Mucosa of descending colon (tissue), 3 donors: ENCODE measurements around the gene MCAT. TPM values are rescaled to one million over a fixed set of nuclear protein-coding genes. Genes with fewer than 3 reads are reported as not detected.

Experiments used
- ATAC-seq: fragments of 200-7000 bp; cut with Tn5 transposase; one replicate; pipeline ENCODE4 v1.9.1; 2020; ENCODE audit warnings: mild to moderate bottlenecking, moderate library complexity
- DNase-seq, 3 donors: peaks; one replicate each; pipeline ENCODE4 v3.0.0-alpha.2; 2020
- H3K36me3 ChIP-seq: fragments of 200-600 bp; one replicate; pipeline ENCODE4 v1.8.0; 2021; ENCODE audit warnings: low read depth, mild to moderate bottlenecking
- H3K4me1 ChIP-seq: fragments of 200-600 bp; one replicate; pipeline ENCODE4 v1.8.0; 2021; ENCODE audit warnings: low read depth, mild to moderate bottlenecking
- H3K4me3 ChIP-seq: fragments of 200-600 bp; one replicate; pipeline ENCODE4 v1.8.0; 2021; ENCODE audit warnings: mild to moderate bottlenecking
- H3K9me3 ChIP-seq: fragments of 200-600 bp; one replicate; pipeline ENCODE4 v1.8.0; 2021; ENCODE audit warnings: mild to moderate bottlenecking
- intact Hi-C, 2 donors: fragments of 100-400 bp; cut with DNase I in 1 of 2; cut with micrococcal nuclease in 1 of 2; formaldehyde crosslinking; loops; one replicate each; pipeline versions ENCODE4 v1.11.0 to v1.11.1; 2022; cut with DNase I, micrococcal nuclease
- total RNA-seq, 3 donors: library from RNA; stranded (reverse); fragmentation: NEBNext Ultra II Directional in 2 of 3; extraction: Animal tissue kit (Norgen Biotek cat#: 25700) in 2 of 3; gene quantifications; one replicate each; pipeline versions ENCODE4 v1.2.1 to v1.2.4, GENCODE V29; 2021 to 2023
- TF ChIP-seq, protein P1 (sequence below): fragments of 200-600 bp; IDR thresholded peaks from one replicate; pipeline ENCODE4 v1.8.0; 2022; ENCODE audit warnings: antibody characterized with exemption, mild to moderate bottlenecking
- donor health status: DM: no; HTN: no; CAD: no; lungs with moderate emphysema.
- donor health status: DM: no; HTN: no; CAD: no.
- donor health status: DM: no; HTN: yes; CAD: no.

Gene MCAT
- total RNA-seq, 3 donors from 2014 or later: 16.1 to 18.8 (median 17.0) TPM

- H3K36me3 ChIP-seq: no peaks in the 10 kb centered on the region
These were observed 38.3 kb upstream of the MCAT start for GRCh38 chr22:43181321-43182076.

DNA sequence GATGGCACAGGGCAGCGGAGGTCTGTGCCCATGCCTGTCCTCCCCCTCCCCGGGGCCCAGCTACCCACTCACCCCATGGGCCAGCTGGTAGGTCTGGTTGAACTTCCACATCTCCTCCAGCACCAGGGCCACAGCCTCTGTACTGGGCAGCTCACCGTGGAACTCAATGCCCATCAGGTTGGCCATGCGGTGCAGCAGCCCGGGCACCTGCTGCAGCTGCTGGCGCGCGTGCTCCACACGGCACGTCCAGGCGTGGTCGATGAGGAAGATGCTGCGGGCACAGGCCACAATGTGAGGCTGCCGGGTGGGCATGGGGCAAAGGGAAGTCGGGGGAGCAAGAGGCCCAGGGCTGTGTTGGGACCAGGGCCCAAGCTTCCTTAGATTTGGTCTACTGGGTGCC lies 37.5 kb upstream of the MCAT start:
- no peak for ATAC-seq
- peak in 1 of 3 donors; percentile 38 for DNase-seq
- Histone ChIP-seq H3K4me1 (peaks cover 4% of the 10 kb centered on the region), H3K9me3 (no peaks in the 10 kb centered on the region), H3K4me3 (no peak overlapping the region), H3K36me3 (no peaks in the 10 kb centered on the region)
- TF ChIP-seq, protein P1, sequence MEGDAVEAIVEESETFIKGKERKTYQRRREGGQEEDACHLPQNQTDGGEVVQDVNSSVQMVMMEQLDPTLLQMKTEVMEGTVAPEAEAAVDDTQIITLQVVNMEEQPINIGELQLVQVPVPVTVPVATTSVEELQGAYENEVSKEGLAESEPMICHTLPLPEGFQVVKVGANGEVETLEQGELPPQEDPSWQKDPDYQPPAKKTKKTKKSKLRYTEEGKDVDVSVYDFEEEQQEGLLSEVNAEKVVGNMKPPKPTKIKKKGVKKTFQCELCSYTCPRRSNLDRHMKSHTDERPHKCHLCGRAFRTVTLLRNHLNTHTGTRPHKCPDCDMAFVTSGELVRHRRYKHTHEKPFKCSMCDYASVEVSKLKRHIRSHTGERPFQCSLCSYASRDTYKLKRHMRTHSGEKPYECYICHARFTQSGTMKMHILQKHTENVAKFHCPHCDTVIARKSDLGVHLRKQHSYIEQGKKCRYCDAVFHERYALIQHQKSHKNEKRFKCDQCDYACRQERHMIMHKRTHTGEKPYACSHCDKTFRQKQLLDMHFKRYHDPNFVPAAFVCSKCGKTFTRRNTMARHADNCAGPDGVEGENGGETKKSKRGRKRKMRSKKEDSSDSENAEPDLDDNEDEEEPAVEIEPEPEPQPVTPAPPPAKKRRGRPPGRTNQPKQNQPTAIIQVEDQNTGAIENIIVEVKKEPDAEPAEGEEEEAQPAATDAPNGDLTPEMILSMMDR: no peak
- intact Hi-C loops: no loop called here

More at GRCh38 chr22:43181321-43182076, 38.3 kb upstream of the MCAT start:
- TF ChIP-seq, protein P1: no peak
- H3K9me3 ChIP-seq: no peaks in the 10 kb centered on the region
- H3K4me1 ChIP-seq: peaks cover 11% of the 10 kb centered on the region
- no peak for ATAC-seq
- intact Hi-C loops: no loop called here
- DNase-seq: peak in 1 of 3 donors; percentile 24
- H3K4me3 ChIP-seq: no peak overlapping the region

GRCh38 chr22:43179911-43180195 lies 36.7 kb upstream of the MCAT start:
- H3K4me1 ChIP-seq: no peaks in the 10 kb centered on the region
- H3K4me3 ChIP-seq: no peak overlapping the region
- no peaks in the 10 kb centered on the region for H3K9me3 ChIP-seq
- TF ChIP-seq, protein P1: no peak
- ATAC-seq (no peak), DNase-seq (peak in 1 of 3 donors; percentile 45)
- intact Hi-C loops: no loop called here
- no peaks in the 10 kb centered on the region for H3K36me3 ChIP-seq

- H3K4me1 ChIP-seq: no peaks in the 10 kb centered on the region
- TF ChIP-seq, protein P1: no peak
- no peaks in the 10 kb centered on the region for H3K9me3 ChIP-seq
- DNase-seq (peak in 2 of 3 donors; percentile 23 to 39), ATAC-seq (no peak)
- H3K4me3 ChIP-seq: no peak overlapping the region
- intact Hi-C loops: no loop called here
- H3K36me3 ChIP-seq: no peaks in the 10 kb centered on the region
These were observed 36.1 kb upstream of the MCAT start for GRCh38 chr22:43179146-43179910.

- H3K4me1 ChIP-seq: no peaks in the 10 kb centered on the region
- TF ChIP-seq, protein P1: no peak
- no peaks in the 10 kb centered on the region for H3K9me3 ChIP-seq
- DNase-seq: peak in 2 of 3 donors; percentile 25 to 43
- no peak for ATAC-seq
- intact Hi-C loops: no loop called here
- no peaks in the 10 kb centered on the region for H3K36me3 ChIP-seq
- H3K4me3 ChIP-seq: no peak overlapping the region
These were observed 34.3 kb upstream of the MCAT start for GRCh38 chr22:43177479-43177878.
